GM18499 (cell line): ENCODE measurements around the gene SPIN3.
"Not testable (repeated sequence)": the region's sequence is repeated elsewhere in the genome, so short reads cannot be mapped to it uniquely, and the experiment has no call there.

ENCODE experiments used
- ATAC-seq: cut with Tn5 transposase; IDR thresholded peaks from one replicate; pipeline ENCODE4 v1.9.1; 2021; ENCODE audit warnings: moderate number of reproducible peaks; ENCODE audit not compliant: insufficient read depth, unreplicated experiment

The SPIN3 gene

DNA sequence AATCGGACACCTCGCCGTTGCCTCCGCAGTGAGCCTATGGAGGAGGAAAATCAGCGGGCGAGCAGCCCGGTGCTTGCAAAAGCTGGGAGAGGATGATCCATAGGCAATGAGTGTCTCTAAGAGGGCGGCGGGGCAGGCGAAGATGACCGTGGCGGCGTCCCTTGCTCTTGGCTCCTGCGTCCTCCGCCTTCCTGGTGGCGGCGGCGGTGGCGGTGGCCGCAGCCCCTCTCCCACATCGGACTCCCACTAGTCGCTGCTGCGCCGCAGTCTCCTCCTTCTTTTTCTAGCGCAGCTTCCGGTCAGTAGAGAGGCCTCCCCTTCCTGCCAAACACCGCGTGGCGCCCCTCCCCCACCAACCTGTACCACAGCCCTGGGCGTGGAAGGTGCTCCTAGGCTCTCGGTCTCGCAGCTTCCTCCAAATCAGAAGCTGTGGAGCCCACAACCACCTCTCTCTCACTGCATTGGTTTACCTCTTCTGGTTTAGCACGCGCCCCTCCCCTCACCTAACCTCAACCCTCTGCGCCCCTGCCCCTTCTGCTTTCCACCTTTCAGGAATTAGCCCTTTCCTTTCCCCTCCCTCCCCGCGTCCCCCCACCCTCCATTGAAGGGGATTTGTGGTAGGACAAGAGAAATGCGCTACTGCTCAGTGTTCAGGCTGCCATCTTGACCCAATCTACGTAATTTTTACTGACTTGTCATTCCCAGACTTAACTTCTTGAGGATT, at the start of gene SPIN3:
TSS of gene SPIN3 (minus strand) at position 271 of the 724 bp plus-strand sequence. CDS start 594 bp downstream, outside the sequence.
- peak; percentile 83 for ATAC-seq

DNA sequence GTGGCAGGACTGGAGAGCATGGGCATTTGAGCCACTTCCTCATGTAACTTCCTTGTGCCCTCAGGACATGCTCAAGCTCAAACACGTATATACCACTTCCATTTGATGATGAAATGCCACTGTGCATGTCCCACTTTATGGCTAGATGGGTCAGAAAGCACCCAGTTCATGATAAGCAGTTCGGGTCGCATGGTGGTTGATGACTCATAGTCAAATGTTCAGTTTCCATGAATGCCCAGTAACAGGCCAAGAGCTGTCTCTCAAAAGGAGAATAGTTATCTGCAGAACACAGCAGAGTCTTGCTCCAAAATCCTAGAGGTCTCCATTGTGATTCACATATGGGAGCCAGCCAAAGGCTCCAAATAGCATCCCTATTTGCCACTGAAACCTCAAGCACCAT, 48.9 kb upstream of the SPIN3 start:
- ATAC-seq: no peak

DNA sequence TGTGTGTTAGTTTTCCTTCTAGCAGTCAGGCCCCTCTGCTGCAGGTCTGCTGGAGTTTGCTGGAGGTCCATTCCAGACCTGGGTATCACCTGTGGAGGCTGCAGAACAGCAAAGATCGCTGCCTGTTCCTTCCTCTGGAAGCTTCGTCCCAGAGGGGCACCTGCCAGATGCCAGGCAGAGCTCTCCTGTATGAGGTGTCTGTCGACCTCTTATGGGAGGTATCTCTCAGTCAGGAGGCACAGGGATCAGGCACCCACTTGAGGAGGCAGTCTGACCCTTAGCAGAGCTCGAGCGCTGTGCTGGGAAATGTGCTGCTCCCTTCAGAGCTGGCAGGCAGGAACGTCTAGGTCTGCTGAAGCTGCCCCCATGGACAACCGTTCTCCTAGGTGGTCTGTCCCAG, 41.9 kb upstream of the SPIN3 start:
- ATAC-seq: not testable (repeated sequence)

DNA sequence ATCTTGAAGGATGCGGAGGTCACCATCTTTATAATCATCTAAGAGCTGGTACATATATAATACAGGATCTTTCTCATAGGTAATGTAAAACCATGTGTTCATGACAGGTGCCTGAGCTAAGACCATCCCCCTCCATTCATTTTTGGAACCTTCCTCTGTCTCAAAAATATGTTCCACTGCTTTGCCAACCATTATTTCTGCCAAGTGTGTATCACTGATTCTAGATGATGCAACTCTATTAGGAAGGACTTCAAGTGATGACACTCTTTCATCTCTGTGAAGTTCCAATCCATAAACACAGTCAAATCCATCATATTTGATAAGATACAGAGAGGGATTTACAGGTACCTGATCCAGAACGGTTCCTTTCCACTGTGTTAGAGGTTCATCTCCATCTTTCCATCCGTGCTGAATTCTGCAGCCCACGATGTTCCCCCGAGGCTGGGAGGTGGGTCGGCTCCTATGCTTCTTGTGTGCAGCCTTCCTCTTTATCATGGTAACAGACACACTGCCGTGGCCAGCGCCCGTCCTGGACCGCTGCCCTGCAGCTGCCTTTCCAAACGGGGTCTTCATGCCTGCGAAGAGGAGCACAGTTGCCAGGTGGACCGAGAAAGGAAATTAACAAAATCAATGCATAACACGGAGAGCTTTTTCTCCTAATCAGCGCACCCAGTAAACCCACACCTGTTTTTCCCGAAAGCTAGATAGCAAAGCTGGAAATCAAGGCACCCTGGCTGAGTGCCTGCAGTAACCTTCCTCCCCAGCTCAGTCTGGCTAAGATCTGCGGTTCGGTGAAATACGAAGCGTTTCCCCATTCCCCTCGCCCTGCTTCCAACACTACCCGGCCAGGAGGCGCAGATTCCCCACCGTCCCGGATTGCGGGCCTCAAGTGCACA, 718 bp downstream of the SPIN3 start:
- ATAC-seq: peak; percentile 21

DNA sequence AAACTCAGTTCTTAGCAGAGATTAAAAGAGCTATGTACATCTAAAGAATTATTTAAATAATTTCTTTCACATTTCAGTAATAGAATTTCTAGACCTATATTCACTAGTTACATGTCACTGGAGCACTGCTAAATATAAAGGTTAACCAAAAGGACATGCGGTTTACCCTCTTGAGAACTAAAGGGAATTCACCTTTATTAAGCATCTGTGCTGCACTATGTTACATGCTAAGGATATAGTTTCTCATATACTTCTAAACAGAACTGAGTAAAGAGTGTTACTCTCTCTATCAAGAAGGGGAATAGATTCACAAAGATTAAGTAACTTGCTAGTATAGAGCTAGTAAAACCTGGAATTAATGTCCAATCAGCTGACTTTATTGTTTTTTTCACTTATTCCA, 7.6 kb downstream of the SPIN3 start:
- no peak for ATAC-seq

DNA sequence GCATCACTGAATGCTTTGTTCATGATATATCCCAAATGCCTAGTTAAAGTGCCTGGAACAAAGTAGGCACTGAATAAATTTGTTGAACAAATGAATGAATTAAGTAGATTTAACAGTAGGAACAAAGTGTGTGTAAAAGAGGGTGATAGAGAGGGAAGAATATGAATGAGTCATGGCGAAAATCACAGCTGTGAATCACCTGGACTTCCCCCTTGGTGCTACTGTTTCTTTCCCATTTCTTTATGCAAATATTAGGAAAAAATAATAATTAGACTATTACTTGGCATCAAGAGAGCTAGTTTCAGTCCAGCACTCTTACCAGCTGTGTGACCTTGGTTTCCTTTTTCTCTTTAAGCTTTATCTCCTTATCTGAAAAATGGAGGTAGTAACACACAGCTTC, 9.2 kb downstream of the SPIN3 start:
- peak; percentile 42 for ATAC-seq

DNA sequence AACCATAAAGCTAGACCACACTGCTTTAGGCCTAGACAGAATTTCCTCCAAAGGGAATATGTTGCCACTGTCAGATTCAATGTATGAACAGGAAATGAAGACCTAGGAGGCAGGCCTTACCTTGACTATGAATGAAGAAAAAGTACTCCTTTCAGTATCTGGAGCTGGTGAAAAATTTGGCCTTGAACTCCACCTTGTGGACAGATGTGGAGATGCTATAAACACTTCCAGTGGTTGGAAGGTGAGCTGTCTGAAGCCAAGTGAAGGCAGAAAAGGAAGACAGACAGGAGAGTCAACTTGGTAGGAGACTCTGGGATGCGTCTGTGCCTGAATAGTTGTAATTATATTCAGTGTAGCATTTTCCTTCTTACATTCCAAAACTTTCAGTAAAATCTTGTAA, 17.2 kb downstream of the SPIN3 start:
- peak; percentile 96 for ATAC-seq

DNA sequence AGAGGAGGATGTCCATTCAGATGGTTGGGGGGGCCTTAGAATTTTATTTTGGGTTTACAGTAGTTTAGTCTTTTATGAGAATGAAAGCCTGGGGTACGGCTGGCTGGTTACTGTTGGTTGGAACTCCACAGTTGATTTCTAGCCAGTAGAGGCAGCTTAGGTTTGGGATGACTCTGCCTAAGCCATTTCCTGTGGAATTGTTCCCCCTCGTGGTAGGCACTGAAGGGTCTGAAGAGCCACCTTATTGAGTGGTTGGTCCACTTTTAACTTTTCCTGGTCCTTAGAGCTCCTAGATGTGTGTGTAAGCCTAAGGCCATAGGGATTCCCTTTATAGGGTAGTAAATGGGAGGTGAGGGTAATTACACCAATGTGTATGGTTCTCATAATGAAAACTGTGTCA, 19.7 kb downstream of the SPIN3 start:
- no peak for ATAC-seq

DNA sequence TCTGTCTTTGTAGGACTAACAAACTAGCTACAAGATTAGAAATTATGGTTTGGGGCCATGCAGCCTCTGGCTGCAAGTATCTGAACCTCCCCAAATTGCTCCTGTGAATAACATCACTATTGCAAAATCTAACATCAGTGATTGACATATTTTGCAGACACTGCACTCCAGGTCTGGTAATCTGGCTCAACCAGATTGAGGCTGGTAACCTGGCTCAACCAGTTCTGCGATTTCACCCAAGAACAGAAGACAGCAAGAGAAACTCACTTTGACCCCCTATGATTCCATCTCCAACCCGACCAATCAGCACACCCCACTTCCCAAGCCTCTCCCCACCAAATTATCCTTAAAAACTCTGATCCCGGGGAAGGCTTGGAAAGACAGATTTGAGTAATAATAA, 20.9 kb downstream of the SPIN3 start:
- no peak for ATAC-seq

DNA sequence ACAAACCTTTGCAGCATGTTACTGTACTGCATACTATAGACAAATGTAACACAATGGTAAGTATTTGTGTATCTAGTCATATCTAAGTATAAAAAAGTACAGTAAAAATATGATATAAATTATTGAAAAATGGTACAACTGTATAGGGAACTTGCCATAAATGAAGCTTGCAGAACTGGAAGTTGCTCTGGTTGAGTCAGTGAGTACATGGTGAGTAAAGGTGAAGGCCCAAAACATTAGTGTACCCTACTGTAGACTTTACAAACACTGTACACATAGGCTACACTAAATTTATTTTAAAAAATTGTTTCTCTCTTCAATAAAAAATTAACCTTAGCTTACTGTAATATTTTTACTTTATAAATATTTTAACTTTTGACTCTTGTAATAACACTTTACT, 25.8 kb downstream of the SPIN3 start:
- ATAC-seq: no peak

DNA sequence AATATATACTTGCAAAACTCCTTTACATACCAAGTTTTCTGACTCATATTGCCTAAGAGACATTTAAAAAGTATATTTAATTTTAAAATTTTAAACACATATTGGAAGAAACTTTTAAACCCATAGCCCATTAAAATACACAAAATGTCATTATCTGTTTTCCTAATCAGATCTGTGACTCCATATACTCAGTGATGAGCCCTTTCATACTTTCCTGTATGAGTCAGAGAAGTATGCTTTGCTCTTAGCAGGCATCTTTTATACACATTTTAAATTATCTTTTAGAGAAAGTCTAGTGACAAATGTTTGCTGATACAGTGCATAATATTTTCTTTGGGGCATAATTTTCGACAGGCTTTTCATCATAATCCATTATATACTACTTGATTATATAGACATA, 26.4 kb downstream of the SPIN3 start:
- no peak for ATAC-seq

DNA sequence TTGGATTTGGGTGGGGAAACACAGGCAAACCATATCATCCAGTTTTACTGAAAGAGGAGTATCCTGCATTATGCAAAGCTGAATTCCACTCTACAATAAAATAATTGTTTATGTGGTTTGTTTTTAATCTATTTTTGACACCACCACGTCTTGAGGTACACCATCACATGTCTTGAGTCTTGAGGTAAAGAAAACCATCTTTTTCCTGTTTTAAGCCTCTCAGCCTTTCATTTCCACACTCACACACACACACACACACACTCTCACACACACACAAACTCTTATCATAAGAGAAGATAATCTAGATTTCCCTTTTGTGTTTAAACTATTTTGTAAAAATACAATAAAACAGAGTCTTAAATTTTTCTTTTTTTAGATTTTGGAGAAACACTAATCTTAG, 32.0 kb downstream of the SPIN3 start:
- no peak for ATAC-seq

DNA sequence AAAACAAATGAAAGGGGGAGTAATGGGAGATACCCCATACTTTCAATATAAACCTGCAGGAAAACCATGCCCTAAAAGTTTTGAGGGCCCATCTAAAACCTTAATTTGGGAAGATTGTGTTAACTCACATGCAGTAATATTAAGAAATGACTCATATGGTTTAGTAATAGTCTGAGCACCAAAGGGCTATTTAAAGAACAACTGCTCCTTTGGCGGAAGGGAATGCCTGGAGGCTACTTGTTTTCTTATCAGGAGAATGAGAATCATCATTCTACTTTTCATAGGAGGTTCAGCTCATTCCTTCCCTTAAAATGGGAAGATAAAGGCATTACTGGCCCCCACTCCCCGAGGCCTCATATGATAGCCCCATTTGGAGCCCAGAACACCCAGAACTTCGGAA, 47.6 kb downstream of the SPIN3 start:
- no peak for ATAC-seq

DNA sequence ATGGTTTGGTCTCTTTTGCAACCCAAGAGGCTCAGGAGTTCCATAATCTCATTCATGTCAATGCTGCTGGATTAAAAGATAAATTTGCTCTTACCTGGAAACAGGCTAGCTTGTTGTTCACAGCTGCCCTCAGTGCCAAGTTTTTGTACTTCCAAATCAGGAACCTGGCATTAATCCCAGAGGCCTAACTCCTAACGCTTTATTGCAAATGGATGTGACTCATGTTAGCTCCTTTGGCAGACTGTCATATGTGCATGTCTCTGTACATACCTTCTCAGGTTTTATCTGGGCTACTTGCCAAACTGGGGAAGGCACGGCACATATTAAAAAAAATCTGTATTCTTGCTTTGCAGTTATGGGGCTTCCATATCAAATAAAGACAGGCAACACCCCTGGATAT, 49.1 kb downstream of the SPIN3 start:
- not testable (repeated sequence) for ATAC-seq

DNA sequence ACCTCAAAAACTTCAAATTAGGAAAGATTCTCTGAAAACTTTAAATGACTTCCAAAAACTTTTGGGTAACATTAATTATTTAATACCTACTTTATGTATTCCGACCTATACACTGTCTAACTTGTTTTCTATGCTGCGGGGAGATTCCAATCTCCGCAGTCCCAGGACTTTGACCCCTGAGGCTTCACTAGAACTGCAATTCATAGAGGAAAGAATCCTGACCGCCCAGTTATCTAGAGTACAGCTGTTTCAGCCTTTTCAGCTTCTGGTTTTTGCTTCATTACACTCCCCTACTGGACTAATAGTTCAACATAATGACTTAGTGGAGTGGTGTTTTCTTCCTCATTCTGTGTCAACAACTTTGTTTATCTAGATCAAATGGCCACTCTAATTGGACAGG, 50.1 kb downstream of the SPIN3 start:
- ATAC-seq: not testable (repeated sequence)

DNA sequence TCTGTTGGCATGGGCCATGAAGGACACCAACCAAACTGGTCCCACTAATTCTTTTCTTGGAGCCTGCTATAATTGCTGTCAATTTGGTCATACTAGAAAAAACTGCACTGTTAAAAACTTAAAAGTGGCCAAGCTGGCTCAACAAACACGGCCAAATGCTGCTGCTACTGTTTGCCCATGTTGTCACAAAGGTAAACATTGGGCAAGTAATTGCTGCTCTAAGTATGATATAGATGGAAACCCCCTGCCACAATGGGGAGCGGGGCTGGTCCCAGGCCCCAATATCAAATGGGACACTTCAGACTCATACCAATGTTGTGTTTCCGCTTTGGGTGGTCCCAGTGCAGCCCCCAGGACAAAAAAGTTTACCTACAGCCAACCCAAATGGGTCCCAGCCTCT, 52.1 kb downstream of the SPIN3 start:
- no peak for ATAC-seq
